GM13976 (cell line): ENCODE results near the gene NEURL1B.

Experiments used
- DNase-seq: peaks from one replicate; pipeline ENCODE4 v3.0.0; 2012; ENCODE audit warnings: low spot score
- in situ Hi-C: fragments of 300-500 bp; cut with MboI; formaldehyde crosslinking; loops from one replicate; pipeline ENCODE4 v1.12.0; 2022; ENCODE audit warnings: low sequenced_read_pairs, mixed read lengths, inconsistent platforms; ENCODE audit not compliant: unreplicated experiment
- TF ChIP-seq, protein P1 (sequence below): IDR thresholded peaks from 2 replicates; pipeline ENCODE4 v1.5.1; 2012; ENCODE audit warnings: borderline replicate concordance, mild to moderate bottlenecking; ENCODE audit not compliant: insufficient read depth; ENCODE audit errors: extremely low read depth, missing control alignments, control extremely low read depth

Gene NEURL1B

DNA sequence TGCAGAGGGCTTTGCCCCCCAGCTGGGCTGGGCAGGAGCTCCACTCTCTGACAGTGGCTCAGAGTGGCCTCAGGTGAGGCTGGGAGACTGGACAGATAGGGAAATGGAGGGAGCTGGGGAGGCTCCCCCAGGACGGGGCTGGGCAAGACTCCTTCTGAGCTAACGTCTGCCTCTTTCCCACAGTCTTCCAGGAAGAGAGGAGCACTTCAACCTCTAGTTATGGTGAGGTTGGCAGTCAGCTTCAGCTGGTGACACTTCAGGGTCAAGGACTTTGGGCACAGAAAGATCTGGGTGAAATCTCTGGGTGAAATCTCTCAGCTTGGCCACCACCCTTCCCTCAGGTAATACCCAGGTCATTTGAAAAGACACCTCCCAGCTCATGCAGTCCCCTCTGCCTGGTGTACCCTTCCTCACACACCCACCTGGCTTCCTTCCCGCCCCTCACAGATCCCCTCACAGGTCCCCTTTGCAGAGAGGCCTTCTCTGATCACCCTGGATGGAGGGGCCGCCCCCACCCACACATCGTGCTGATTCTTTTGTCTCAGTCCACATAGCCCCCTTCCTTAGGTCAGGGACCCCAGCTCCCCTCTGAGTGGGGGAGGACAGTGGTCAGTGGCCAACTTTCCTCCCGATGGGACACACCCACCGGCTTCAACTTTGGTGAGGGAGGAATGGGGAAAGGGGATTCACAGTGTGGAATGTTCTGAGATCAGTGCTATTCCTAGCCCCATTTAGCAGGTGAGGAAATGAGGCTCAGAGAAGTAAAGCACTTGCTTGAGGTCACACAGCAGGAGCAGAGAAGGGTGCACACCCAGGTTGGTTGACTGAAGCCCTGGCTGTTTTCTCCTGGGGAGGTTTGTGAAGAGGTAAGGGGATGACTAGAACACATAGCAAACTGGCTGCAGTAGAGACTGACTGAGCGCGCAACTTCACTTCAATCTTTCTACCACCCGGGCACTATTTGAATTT, 15.8 kb upstream of the NEURL1B start:
- TF ChIP-seq, protein P1, sequence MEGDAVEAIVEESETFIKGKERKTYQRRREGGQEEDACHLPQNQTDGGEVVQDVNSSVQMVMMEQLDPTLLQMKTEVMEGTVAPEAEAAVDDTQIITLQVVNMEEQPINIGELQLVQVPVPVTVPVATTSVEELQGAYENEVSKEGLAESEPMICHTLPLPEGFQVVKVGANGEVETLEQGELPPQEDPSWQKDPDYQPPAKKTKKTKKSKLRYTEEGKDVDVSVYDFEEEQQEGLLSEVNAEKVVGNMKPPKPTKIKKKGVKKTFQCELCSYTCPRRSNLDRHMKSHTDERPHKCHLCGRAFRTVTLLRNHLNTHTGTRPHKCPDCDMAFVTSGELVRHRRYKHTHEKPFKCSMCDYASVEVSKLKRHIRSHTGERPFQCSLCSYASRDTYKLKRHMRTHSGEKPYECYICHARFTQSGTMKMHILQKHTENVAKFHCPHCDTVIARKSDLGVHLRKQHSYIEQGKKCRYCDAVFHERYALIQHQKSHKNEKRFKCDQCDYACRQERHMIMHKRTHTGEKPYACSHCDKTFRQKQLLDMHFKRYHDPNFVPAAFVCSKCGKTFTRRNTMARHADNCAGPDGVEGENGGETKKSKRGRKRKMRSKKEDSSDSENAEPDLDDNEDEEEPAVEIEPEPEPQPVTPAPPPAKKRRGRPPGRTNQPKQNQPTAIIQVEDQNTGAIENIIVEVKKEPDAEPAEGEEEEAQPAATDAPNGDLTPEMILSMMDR, result no peak
- DNase-seq, result no peak
- in situ Hi-C loops, result no loop called here

DNA sequence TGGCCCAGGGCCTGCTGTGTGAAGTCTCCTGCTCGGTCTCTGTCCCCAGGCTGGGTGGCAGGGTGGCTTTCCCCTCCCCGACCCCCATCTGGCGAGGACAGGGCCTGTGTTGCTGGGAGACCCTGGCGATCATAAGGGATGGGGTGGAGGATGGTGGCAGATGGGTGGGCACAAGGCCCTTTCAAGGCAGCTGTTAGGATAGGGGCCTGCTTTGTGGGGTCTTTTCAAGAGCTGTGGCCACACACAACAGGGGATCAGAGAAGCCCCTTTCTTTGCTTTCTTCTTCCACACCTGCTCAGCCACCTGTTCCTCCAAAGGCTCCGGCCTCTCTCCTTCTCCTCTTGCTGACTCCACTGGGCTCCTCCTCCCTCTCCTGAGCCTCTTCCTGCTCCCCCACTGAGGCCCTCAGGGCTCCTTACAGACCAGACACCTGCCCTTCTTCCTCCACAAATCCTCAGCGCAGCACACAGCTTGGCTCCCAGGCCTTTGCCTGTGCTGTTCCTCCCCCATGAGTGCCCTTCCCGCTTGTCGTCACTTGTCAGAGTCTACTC, 15.0 kb upstream of the NEURL1B start:
- in situ Hi-C loops, result no loop called here
- TF ChIP-seq, protein P1, result no peak
- DNase-seq, result no peak

DNA sequence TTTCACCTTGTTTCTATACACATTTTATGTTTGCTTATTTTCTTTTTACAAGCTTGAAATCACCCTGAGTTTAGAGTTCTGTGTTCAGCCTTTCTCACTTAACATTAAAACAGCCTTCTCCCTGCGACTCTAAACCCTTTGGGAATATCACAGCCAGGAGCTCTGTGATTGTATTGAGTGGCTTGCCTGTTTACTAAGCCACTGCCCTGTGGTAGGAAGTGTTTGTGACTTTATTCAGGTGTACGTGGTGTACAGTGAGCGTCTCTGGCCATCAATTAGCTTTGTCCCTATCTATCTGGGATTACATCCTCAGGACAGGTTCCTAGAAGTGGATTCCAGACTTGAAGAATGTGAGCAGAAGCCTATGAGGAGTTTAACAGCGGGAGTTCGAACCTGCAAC, 11.0 kb upstream of the NEURL1B start:
- in situ Hi-C loops, result no loop called here
- no peak for DNase-seq
- TF ChIP-seq, protein P1, result no peak

DNA sequence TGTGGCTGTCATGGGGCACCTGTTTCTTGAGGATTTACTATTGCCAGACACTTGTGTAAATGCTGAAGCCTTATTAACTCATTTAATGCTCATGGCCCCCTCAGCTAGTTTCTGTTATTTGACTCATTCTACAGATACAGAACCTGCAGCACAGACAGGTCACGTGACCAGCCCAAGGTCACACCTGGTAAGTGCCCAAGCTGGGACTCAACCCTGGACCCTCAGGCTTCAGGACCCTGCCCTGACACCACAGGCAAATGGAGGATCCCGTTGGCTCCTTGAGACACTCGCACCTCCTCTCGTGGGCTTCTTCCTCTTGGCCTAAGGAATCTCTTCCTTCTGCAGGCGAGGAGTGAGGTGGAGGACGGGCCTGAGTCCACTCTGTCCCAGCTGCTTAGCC, 10.6 kb upstream of the NEURL1B start:
- in situ Hi-C loops, result no loop called here
- TF ChIP-seq, protein P1, result no peak
- DNase-seq, result no peak

DNA sequence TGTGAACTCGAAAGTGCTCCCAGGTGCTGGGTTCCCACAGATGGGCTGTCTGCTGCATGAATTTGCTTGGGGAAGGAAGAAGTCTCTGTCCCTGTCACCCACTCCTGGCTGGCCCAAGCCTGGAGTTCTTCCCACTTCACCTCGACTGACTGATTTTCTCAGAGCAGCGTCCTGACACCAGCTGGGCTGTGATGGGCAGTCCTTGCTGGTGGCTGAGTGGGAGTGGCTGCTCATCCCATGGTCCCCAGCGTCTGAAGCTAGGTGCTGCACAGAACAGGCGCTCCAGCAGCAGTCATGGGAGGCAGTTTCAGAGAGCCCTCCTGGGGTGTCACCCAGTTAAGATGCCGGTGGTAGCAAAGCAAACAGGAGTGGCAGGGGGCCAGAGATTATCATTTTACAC, 10.1 kb upstream of the NEURL1B start:
- in situ Hi-C loops, result no loop called here
- TF ChIP-seq, protein P1, result no peak
- no peak for DNase-seq

DNA sequence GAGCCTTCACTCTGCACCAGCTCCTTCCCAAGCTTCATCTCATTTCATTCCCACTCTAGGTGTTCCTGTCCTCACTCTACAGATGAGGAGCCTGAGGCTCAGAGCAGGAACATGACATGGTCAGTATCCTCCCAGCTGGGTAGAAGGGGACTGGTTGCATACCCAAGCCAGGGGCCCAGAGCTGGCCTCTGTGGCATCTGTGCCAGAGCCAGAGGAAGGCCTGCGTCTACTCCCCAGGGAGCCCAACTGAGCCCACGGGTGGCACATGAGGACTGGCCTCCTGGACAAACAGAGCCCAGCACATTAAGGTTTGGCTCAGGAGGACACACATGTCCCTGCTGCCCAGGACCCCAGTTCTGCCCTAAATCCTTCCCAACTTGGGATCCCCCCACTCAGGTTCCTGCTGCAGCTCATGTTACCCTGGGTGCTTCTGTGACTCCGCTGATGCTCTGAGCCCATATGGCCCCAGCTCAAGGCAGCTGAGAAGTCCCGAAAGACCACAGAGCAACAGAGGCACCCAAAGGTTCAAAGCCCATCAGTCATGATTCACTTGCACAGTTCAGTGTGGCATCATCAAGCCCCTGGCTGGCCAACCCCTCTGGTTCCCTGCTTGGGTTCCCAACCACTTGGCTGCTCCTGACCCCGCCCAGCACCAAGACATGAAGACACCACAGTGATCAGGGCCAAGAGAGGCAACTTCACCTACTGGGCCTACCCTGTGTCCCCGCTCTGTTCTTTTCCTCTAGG, 8.5 kb upstream of the NEURL1B start:
- DNase-seq, result no peak
- in situ Hi-C loops, result no loop called here
- TF ChIP-seq, protein P1, result no peak
